ENCODE results near the gene RELN.

The RELN gene

GRCh38 chr7:103715376-103716120 lies 273.9 kb downstream of the RELN start (continued):
- TF ChIP-seq PATZ1 (CRISPR knock-in tag; IDR thresholded peaks at IDR 0.05; ENCODE audit: borderline replicate concordance): no peak
- TF ChIP-seq BACH2 (CRISPR knock-in tag; IDR thresholded peaks at IDR 0.05; ENCODE audit: borderline replicate concordance): no peak
- TF ChIP-seq CREB5 (CRISPR knock-in tag; IDR thresholded peaks at IDR 0.05; ENCODE audit: low read depth): no peak

- TF ChIP-seq CREB5 (CRISPR knock-in tag; IDR thresholded peaks at IDR 0.05; ENCODE audit: low read depth) (no peak), ZNF8 (CRISPR knock-in tag; IDR thresholded peaks at IDR 0.05) (no peak), GLIS3 (CRISPR knock-in tag; IDR thresholded peaks at IDR 0.05) (no peak), ESRRG (CRISPR knock-in tag; IDR thresholded peaks at IDR 0.05) (no peak), ISL1 (CRISPR knock-in tag; IDR thresholded peaks at IDR 0.05) (no peak), TSHZ2 (CRISPR knock-in tag; IDR thresholded peaks at IDR 0.05) (0 out of 2 replicates have a peak, but pooled peaks have one; percentile 66), TCF4 (CRISPR knock-in tag; IDR thresholded peaks at IDR 0.05; ENCODE audit: borderline replicate concordance) (peak; percentile 25; the same call in 1 of the 2 replicates), ARNTL (CRISPR knock-in tag; IDR thresholded peaks at IDR 0.05; ENCODE audit: borderline replicate concordance, low read depth) (no peak), ZFP30 (CRISPR knock-in tag; IDR thresholded peaks at IDR 0.05) (no peak), ZFP3 (CRISPR knock-in tag; IDR thresholded peaks at IDR 0.05) (no peak)
- ATAC-seq: peak; percentile 76
Measured at GRCh38 chr7:103714376-103714927, 275.0 kb downstream of the RELN start.

- TF ChIP-seq, protein P1, sequence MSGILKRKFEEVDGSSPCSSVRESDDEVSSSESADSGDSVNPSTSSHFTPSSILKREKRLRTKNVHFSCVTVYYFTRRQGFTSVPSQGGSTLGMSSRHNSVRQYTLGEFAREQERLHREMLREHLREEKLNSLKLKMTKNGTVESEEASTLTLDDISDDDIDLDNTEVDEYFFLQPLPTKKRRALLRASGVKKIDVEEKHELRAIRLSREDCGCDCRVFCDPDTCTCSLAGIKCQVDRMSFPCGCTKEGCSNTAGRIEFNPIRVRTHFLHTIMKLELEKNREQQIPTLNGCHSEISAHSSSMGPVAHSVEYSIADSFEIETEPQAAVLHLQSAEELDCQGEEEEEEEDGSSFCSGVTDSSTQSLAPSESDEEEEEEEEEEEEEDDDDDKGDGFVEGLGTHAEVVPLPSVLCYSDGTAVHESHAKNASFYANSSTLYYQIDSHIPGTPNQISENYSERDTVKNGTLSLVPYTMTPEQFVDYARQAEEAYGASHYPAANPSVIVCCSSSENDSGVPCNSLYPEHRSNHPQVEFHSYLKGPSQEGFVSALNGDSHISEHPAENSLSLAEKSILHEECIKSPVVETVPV (CRISPR knock-in tag; IDR thresholded peaks at IDR 0.05): no peak
- TF ChIP-seq ZNF565 (CRISPR knock-in tag; conservative IDR thresholded peaks at IDR 0.05; ENCODE audit: low read depth) (no peak), ZFP30 (CRISPR knock-in tag; IDR thresholded peaks at IDR 0.05) (no peak), TSHZ2 (CRISPR knock-in tag; IDR thresholded peaks at IDR 0.05) (no peak), CSDC2 (CRISPR knock-in tag; IDR thresholded peaks at IDR 0.05) (no peak), ISL1 (CRISPR knock-in tag; IDR thresholded peaks at IDR 0.05) (0 out of 2 replicates have a peak, but pooled peaks have one; percentile 13), PATZ1 (CRISPR knock-in tag; IDR thresholded peaks at IDR 0.05; ENCODE audit: borderline replicate concordance) (no peak)
- ATAC-seq: no peak
Measured at GRCh38 chr7:103712991-103713778, 276.3 kb downstream of the RELN start.

All from SK-N-SH treated with all-trans-retinoic acid at 6 μM for 48 hours (cell line).